Activated CD8-positive, alpha-beta memory T cell treated with anti-CD3 and anti-CD28 coated beads for 1 hour (primary cell): ENCODE results near the gene SLC5A1.
"Not testable (repeated sequence)": the region's sequence is repeated elsewhere in the genome, so short reads cannot be mapped to it uniquely, and the experiment has no call there.

ENCODE experiments used
- DNase-seq, 2 donors: peaks; one replicate each; pipeline ENCODE4 v3.0.0-alpha.2; 2020; ENCODE audit warnings: low read depth in 1 of 2; ENCODE audit errors: extremely low read depth in 1 of 2

The SLC5A1 gene

GRCh38 chr22:32142600-32142999 is 99.5 kb downstream of the SLC5A1 start:
- DNase-seq: no peak

- DNase-seq: no peak
Observed at GRCh38 chr22:32144496-32145274, 101.6 kb downstream of the SLC5A1 start.

GRCh38 chr22:32147128-32147527 is 104.1 kb downstream of the SLC5A1 start:
- not testable (repeated sequence) for DNase-seq

- not testable (repeated sequence) for DNase-seq
Observed at GRCh38 chr22:32148372-32148771, 105.3 kb downstream of the SLC5A1 start.

GRCh38 chr22:32150647-32151046 is 107.6 kb downstream of the SLC5A1 start:
- DNase-seq: not testable (repeated sequence)

- not testable (repeated sequence) for DNase-seq
Observed at GRCh38 chr22:32151641-32152040, 108.6 kb downstream of the SLC5A1 start.

GRCh38 chr22:32154727-32155126 is 111.7 kb downstream of the SLC5A1 start:
- not testable (repeated sequence) for DNase-seq

GRCh38 chr22:32157632-32158031 is 114.6 kb downstream of the SLC5A1 start:
- DNase-seq: not testable (repeated sequence)

- no peak for DNase-seq
Observed at GRCh38 chr22:32158712-32159533, 115.9 kb downstream of the SLC5A1 start, which contains the start of gene C22orf42. C22orf42 (minus strand) TSS chr22:32159303; CDS start chr22:32159215, 88 bp downstream.

- DNase-seq: not testable (repeated sequence)
Observed at GRCh38 chr22:32160411-32160810, 117.3 kb downstream of the SLC5A1 start.
